HUES6 (cell line): Measurements from ENCODE around the gene STRADA.

Source experiments
- H3K27ac ChIP-seq: 2 replicates; pipeline ENCODE4 v1.7.0; 2013; ENCODE audit warnings: low read depth, mild to moderate bottlenecking, low read length, inconsistent platforms
- H3K27me3 ChIP-seq: 2 replicates; pipeline ENCODE4 v1.6.1; 2013; ENCODE audit warnings: low read length; ENCODE audit not compliant: control insufficient read depth, insufficient read depth
- H3K36me3 ChIP-seq: 2 replicates; pipeline ENCODE4 v1.6.1; 2013; ENCODE audit warnings: low read length; ENCODE audit not compliant: control insufficient read depth, insufficient read depth
- H3K4me1 ChIP-seq: 2 replicates; pipeline ENCODE4 v1.6.1; 2013; ENCODE audit warnings: low read length; ENCODE audit not compliant: control insufficient read depth, insufficient read depth
- H3K4me3 ChIP-seq: 2 replicates; pipeline ENCODE4 v1.5.1; 2013; ENCODE audit warnings: low read depth, low read length
- H3K9ac ChIP-seq: one replicate; pipeline ENCODE4 v1.6.1; 2013; ENCODE audit warnings: mild to moderate bottlenecking, low read length
- H3K9me3 ChIP-seq: 2 replicates; pipeline ENCODE4 v1.6.1; 2013; ENCODE audit warnings: low read depth, low read length; ENCODE audit not compliant: control insufficient read depth, insufficient read depth

Gene STRADA

GRCh38 chr17:63741408-63742173 is at the start of gene STRADA:
Gene STRADA (minus strand): TSS chr17:63741799. CDS start chr17:63728369, 13,430 bp downstream.
- 0 out of 2 replicates have a peak, but pooled peaks cover 3% of the 10 kb centered on the region for H3K4me1 ChIP-seq
- H3K27ac ChIP-seq: peak within 1 kb of the TSS; percentile 83

GRCh38 chr17:63790057-63790456 is 48.5 kb upstream of the STRADA start:
- no peak overlapping the region for H3K4me3 ChIP-seq
- H3K27ac ChIP-seq: no peak overlapping the region
- no peak overlapping the region for H3K9ac ChIP-seq
- H3K27me3 ChIP-seq: no peaks in the 10 kb centered on the region
- peaks cover 94% of the 10 kb centered on the region for H3K36me3 ChIP-seq
- H3K4me1 ChIP-seq: no peaks in the 10 kb centered on the region
- no peaks in the 10 kb centered on the region for H3K9me3 ChIP-seq

More at GRCh38 chr17:63741408-63742173, at the start of gene STRADA:
- peaks cover 12% of the 10 kb centered on the region for H3K36me3 ChIP-seq
- no peaks in the 10 kb centered on the region for H3K27me3 ChIP-seq
- peak within 1 kb of the TSS; percentile 93 for H3K9ac ChIP-seq
- H3K9me3 ChIP-seq: no peaks in the 10 kb centered on the region
- H3K4me3 ChIP-seq: peak within 1 kb of the TSS; percentile 89

DNA sequence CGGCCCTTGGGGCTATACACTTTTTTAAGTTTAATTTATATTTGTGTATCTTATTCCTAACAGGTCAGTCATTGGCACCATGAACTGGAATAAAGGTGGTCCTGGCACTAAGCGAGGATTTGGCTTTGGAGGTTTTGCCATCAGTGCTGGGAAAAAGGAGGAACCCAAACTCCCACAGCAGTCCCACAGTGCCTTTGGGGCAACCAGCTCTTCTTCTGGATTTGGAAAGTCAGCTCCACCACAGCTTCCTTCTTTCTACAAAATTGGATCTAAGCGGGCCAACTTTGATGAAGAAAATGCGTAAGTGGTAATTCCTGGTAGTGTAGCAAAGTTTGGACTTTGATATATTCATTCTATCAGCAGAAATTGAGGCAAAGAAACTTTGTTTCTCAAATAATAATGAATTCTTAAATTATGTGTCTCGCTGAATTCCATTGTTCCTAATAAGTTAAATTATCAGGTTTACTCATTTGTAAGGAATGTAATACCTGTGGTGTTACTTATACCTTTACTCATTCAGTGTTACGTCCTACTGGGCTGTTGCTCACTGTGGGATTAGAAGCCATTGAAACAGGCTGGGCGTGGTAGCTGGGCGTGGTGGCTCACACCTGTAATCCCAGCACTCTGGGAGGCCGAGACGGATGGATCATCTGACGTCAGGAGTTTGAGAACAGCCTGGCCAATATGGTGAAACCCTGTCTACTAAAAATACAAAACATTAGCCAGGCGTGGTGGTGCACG is 45.5 kb upstream of the STRADA start:
- no peak overlapping the region for H3K27ac ChIP-seq
- H3K9me3 ChIP-seq: no peaks in the 10 kb centered on the region
- H3K27me3 ChIP-seq: no peaks in the 10 kb centered on the region
- H3K36me3 ChIP-seq: peaks cover 88% of the 10 kb centered on the region
- no peak overlapping the region for H3K4me3 ChIP-seq
- H3K4me1 ChIP-seq: no peaks in the 10 kb centered on the region
- H3K9ac ChIP-seq: no peak overlapping the region

DNA sequence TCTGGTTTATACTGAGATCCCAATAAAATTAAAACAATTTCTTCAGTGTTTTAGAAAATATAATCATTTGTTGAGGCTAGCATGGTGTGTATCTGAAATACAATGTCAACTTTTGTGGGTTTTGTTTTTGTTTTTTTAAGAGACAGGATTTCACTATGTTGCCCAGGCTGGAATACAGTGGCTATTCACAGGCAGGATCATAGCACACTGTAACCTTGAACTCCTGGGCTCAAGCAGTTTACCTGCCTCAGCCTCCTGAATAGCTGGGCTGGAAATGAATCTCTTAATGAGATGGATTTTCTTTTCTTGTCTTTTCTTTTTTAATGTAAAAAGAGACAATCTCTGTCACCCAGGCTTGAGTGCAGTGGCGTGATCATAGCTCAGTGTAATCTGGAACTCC is 44.5 kb upstream of the STRADA start:
- Histone ChIP-seq H3K4me3 (no peak overlapping the region), H3K9ac (no peak overlapping the region), H3K27me3 (no peaks in the 10 kb centered on the region), H3K27ac (no peak overlapping the region), H3K36me3 (peaks cover 80% of the 10 kb centered on the region), H3K9me3 (no peaks in the 10 kb centered on the region), H3K4me1 (no peaks in the 10 kb centered on the region)

GRCh38 chr17:63785556-63785955 is 44.0 kb upstream of the STRADA start:
- Histone ChIP-seq H3K9ac (no peak overlapping the region), H3K36me3 (peaks cover 80% of the 10 kb centered on the region), H3K27ac (no peak overlapping the region)

GRCh38 chr17:63783522-63783921 is 41.9 kb upstream of the STRADA start:
- H3K4me1 ChIP-seq: no peaks in the 10 kb centered on the region
- H3K27ac ChIP-seq: no peak overlapping the region
- H3K9ac ChIP-seq: no peak overlapping the region
- H3K4me3 ChIP-seq: no peak overlapping the region
- no peaks in the 10 kb centered on the region for H3K27me3 ChIP-seq
- peaks cover 76% of the 10 kb centered on the region for H3K36me3 ChIP-seq
- H3K9me3 ChIP-seq: no peaks in the 10 kb centered on the region

More at GRCh38 chr17:63785556-63785955, 44.0 kb upstream of the STRADA start:
- Histone ChIP-seq H3K9me3 (no peaks in the 10 kb centered on the region), H3K4me3 (no peak overlapping the region), H3K4me1 (no peaks in the 10 kb centered on the region), H3K27me3 (no peaks in the 10 kb centered on the region)

DNA sequence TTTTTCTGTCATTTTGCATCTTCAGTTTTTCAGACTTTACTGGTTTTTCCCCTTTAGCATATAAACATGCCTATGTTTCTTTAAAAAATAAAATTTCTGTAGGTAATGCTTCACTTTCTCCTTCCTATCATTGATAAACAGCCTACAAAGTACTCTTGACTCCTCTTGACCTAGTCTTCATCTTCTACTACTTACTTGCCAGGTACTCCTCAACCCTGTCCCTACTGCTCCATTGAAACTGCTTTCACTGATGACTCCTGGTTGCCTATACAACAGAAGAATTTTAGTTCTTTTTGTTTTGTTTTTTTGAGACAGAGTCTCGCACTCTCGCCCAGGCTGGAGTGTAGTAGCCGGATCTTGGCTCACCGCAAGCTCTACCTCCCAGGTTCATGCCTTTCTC is 39.3 kb upstream of the STRADA start:
- 0 out of 2 replicates have a peak, but pooled peaks cover 4% of the 10 kb centered on the region for H3K4me1 ChIP-seq
- H3K27ac ChIP-seq: no peak overlapping the region
- no peaks in the 10 kb centered on the region for H3K27me3 ChIP-seq
- H3K9me3 ChIP-seq: no peaks in the 10 kb centered on the region
- H3K9ac ChIP-seq: no peak overlapping the region
- peaks cover 76% of the 10 kb centered on the region for H3K36me3 ChIP-seq
- no peak overlapping the region for H3K4me3 ChIP-seq

DNA sequence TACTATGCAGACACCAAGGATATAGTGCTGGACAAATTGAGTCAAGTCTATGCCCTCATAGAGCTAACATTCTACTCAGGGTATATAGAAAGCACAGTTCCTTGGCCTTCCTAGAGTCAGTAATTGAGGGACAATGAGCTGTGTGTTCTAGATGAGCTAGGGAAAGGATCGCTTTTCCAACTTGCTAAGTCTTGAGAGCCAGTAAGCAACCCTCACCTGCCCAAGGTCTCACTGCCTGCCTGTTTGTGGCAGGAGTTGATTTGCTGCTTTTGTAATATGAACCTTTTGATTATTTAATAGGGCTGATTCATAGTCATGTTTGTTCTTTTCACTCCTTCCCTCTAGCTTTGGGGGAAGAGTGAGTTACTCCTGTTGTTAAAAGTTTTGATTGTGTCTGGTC is 38.9 kb upstream of the STRADA start:
- no peak overlapping the region for H3K9ac ChIP-seq
- H3K27me3 ChIP-seq: no peaks in the 10 kb centered on the region
- H3K4me1 ChIP-seq: 0 out of 2 replicates have a peak, but pooled peaks cover 8% of the 10 kb centered on the region
- no peaks in the 10 kb centered on the region for H3K9me3 ChIP-seq
- no peak overlapping the region for H3K27ac ChIP-seq
- peaks cover 73% of the 10 kb centered on the region for H3K36me3 ChIP-seq
- no peak overlapping the region for H3K4me3 ChIP-seq

GRCh38 chr17:63775420-63775819 is 33.8 kb upstream of the STRADA start:
- Histone ChIP-seq H3K4me3 (peak overlapping the region; percentile 67), H3K9me3 (no peaks in the 10 kb centered on the region), H3K27ac (no peak overlapping the region; the same call in 1 of the 2 replicates), H3K36me3 (peaks cover 39% of the 10 kb centered on the region), H3K27me3 (no peaks in the 10 kb centered on the region), H3K9ac (peak overlapping the region; percentile 93), H3K4me1 (0 out of 2 replicates have a peak, but pooled peaks cover 8% of the 10 kb centered on the region)

DNA sequence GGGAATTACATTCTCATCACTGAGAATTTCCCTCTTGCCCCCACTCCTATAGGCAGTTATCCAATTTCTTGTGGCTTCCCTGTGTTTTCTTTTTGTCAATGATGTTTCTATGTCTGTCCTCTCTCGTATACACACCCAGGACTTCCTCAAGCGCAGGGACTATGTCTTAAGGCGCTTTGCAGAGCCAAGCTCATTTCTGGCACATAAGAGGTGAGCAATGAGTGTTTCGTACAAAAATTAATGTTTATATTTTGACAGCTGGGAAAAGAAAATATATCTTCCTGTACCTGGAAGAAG is 33.3 kb upstream of the STRADA start:
- peak overlapping the region; percentile 96; the same call in 1 of the 2 replicates for H3K27ac ChIP-seq
- peak overlapping the region; percentile 93 for H3K9ac ChIP-seq
- H3K4me3 ChIP-seq: peak overlapping the region; percentile 67
- peaks cover 36% of the 10 kb centered on the region for H3K36me3 ChIP-seq
- no peaks in the 10 kb centered on the region for H3K9me3 ChIP-seq
- 0 out of 2 replicates have a peak, but pooled peaks cover 8% of the 10 kb centered on the region for H3K4me1 ChIP-seq
- no peaks in the 10 kb centered on the region for H3K27me3 ChIP-seq
